NK-92 (cell line): ENCODE data around the gene PAPOLG.

ENCODE experiments used
- DNase-seq: peaks from one replicate; lab custom pipeline; 2025; ENCODE audit not compliant: unreplicated experiment; lab: John Stamatoyannopoulos, UW

The PAPOLG gene

GRCh38 chr2:60756097-60757087 lies at the start of gene PAPOLG:
TSS of gene PAPOLG (plus strand) at chr2:60756268. CDS start at chr2:60756479, 211 bp downstream.
- DNase-seq: peak; percentile 76

- DNase-seq: no peak
These were observed 48.2 kb upstream of the PAPOLG start for GRCh38 chr2:60707750-60708371.

GRCh38 chr2:60708630-60709320 lies 47.3 kb upstream of the PAPOLG start:
- no peak for DNase-seq

GRCh38 chr2:60710707-60711106 lies 45.4 kb upstream of the PAPOLG start:
- DNase-seq: no peak

DNA sequence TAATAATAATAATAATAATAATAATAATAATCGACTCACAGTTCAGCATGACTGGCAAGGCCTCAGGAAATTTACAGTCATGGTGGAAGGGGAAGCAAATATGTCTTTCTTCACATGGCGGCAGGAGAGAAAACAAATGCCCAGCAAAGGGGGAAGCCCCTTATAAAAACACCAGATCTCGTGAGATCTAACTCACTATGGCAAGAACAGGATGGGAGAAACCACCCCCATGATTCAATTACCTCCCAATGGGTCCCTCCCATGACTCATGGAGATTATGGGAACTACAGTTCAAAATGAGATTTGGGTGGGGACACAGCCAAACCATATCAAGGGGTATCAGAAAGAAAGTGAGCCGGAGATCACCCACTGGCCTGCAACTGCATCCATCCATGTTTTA lies 40.5 kb upstream of the PAPOLG start:
- DNase-seq: no peak

DNA sequence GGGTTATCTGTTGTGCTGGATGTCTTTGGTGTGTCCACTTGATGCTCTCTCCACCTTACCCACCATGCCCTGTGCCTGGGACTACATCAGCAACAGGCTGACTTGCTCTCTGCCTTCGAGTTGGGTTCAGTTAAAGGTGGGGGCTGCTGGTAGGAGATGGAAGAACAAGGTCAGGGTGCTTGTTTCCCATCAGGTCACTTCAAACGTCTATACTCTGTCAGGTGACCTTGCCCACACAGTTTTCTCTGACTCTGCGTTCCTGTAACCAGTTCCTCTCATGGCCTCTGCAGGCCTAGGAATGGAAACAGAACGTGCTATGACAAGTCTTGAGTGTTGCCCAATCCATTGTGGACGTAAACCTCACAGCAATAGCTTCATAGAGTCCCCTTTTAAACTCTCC lies 38.4 kb upstream of the PAPOLG start:
- DNase-seq: no peak

- no peak for DNase-seq
These were observed 36.7 kb upstream of the PAPOLG start for GRCh38 chr2:60719331-60719730.

- no peak for DNase-seq
These were observed 30.6 kb upstream of the PAPOLG start for GRCh38 chr2:60725466-60725865.

DNA sequence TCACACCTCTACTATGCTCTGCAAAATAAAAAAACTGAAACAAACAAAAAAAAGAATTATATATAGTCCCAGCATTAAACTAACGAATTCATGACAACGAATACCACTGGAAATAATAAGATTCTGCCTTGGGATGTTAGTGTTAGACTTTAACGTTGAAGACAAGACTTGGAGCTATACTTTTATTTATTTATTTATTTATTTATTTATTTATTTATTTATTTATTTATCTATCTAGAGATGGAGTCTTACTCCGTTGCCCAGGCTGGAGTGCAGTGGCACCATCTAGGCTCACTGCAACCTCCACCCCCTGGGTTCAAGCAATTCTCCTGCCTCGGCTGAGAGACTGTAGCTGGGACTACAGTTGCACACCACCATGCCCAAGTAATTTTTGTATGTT lies 27.2 kb upstream of the PAPOLG start:
- DNase-seq: no peak

DNA sequence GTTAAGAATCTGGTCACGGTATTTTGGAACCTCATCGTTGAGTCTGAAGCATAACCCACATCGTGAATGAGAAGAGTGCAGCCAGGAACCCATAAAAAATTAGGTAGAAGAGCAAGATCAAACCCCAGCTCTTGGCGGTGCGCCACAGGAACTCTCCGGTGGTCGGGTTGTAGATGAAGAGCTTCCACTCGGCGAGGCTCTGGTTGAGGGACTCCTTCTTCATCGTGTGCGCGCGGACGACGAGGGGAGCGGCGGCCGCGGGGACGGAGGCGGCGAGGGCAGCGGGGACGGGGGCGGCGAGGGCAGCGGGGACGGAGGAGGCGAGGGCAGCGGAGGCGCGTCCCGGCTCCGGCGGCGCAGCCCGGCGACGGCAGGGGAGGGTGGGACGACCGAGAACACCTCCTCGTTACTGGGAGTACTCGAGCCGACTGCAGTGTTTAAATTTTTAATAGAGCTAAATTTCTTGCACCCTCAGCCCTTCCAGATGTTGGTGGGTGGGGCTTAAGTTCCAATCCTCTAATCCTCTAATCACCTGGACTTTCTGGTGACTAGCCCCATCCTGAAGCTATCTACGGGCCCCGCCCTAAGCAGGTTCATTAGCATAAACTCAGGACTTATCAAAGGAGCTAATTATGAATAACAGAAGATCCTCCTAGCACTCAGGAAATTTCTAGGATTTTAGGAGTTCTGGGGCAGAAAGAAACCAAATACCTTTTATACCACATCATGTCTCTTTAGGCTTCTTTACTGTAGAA lies 20.4 kb upstream of the PAPOLG start:
- DNase-seq: no peak

- no peak for DNase-seq
These were observed 17.4 kb upstream of the PAPOLG start for GRCh38 chr2:60738679-60739078.

GRCh38 chr2:60739156-60739555 lies 16.9 kb upstream of the PAPOLG start:
- no peak for DNase-seq

DNA sequence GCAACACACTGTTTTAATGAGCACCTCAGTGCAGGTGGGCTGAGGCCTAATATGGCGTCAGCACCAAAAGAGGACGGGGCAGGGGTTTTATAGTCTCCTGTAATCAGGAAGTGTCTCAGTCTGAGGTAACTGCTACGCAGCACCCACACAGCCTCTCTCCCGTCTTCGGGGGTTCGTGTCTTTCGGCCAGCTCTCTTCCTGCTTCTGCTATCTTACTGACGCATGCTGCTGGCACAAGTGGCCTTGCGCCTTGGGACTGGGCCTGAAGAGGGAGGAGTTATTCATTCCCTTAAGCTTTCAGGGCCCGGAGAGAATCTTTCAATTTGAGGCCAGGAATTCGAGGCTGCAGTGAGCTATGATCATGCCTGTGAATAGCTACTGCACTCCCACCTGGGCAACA lies 14.5 kb upstream of the PAPOLG start:
- DNase-seq: no peak

GRCh38 chr2:60742419-60742818 lies 13.6 kb upstream of the PAPOLG start:
- no peak for DNase-seq

- no peak for DNase-seq
These were observed 10.7 kb upstream of the PAPOLG start for GRCh38 chr2:60745330-60745729.

DNA sequence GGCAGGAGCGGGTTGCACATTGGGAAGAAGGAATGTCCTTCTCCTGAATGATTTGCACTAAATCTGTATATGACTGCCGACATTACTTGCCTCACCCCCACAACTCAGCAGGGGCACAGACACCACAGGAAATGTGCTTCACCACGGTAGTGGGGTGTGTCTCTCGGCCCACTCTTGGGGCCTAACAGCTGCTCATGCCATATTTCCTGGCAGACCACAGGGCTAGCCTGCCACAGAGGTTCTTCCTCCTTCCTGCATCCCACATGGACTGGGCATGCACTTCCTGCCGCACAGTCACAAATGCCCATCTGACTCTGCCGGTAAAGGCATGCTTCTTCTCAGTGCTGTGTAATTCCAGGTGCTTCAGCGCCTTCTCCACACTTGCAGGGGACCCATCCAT lies 10.3 kb upstream of the PAPOLG start:
- DNase-seq: no peak

- no peak for DNase-seq
These were observed 9.8 kb upstream of the PAPOLG start for GRCh38 chr2:60746318-60746717.

GRCh38 chr2:60759654-60760053 lies 3.6 kb downstream of the PAPOLG start:
- no peak for DNase-seq

DNA sequence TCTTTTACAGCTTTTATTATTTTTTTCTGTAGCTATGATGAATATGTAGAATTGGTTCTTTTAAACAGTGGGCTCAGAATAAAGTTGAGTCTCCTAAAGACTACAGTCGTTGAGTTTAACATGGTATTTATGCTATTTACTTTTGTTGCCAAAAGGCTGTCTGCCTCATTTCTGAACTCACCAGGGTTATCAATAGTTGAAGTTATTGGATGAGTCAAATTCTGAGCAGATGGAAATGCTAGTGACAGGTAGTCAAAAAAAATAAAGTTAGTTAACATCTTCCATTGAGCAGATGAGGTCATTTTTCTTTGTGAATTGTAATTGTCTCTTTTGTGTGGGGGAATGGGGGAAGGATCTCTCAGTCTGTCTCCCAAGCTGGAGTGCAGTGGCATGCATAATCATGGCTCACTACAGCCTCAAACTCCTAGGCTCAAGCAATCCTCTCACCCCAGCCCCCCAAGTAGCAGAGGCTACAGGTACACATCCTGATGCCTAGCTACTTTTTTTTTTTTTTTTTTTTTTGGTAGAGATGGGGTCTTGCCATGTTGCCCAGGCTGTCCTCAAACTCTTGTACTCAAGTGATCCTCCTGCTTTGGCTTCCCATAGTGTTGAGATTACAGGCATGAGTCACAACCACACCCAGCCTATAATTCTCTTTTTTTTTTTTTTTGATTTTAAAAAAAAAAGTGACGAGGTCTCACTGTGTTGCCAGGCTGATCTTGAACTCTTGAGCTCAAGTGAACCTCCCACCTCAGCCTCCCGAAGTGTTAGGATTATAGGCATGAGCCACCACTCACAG lies 8.9 kb downstream of the PAPOLG start:
- DNase-seq: no peak

DNA sequence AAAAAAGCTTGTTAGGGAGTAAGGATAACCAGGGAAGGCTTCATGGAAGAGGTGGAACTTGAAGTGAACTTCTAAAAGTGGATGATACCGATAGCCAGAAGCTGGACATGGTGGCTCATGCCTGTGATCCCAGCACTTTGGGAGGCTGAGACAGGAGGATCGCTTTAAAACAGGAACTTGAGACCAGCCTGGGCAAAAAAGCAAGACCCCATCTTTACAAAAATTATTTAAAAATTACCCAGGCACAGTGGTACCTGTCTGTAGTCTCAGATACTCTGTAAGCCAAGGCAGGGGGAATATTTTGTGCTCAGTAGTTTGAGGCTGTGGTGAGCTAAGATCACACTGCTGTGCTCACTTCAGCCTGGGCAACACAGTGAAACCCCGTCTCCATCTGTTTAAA lies 10.2 kb downstream of the PAPOLG start:
- no peak for DNase-seq
